Neutrophil (primary cell): ENCODE data around the gene CHKA.

Experiments used
- H3K27ac ChIP-seq: fragments of 200-600 bp; sonication (generic); 2 replicates; pipeline ENCODE4 v1.5.1; 2016; ENCODE audit warnings: mild to moderate bottlenecking, moderate library complexity
- H3K27me3 ChIP-seq: fragments of 200-600 bp; sonication (generic); 2 replicates; pipeline ENCODE4 v1.6.0; 2016; ENCODE audit warnings: mild to moderate bottlenecking
- H3K36me3 ChIP-seq: fragments of 200-600 bp; sonication (generic); 2 replicates; pipeline ENCODE4 v1.5.1; 2017
- H3K4me1 ChIP-seq, 2 experiments: fragments of 200-600 bp in 1 of 2; sonication (generic) in 1 of 2; 1 replicate in 1 of 2; 2 replicates in 1 of 2; pipeline versions ENCODE4 v1.5.1 to v1.6.1; 2013 to 2016; ENCODE audit warnings: low read depth in 1 of 2, low read length in 1 of 2, mild to moderate bottlenecking in 1 of 2, moderate library complexity in 1 of 2; ENCODE audit not compliant: control insufficient read depth in 1 of 2, insufficient read depth in 1 of 2
- H3K4me3 ChIP-seq, 2 experiments: fragments of 200-600 bp in 1 of 2; sonication (generic) in 1 of 2; 1 replicate in 1 of 2; 2 replicates in 1 of 2; pipeline ENCODE4 v1.5.1; 2013 to 2016; ENCODE audit warnings: low read depth in 1 of 2, low read length in 1 of 2, mild to moderate bottlenecking in 1 of 2, moderate library complexity in 1 of 2
- H3K9me3 ChIP-seq: fragments of 200-600 bp; sonication (generic); 2 replicates; pipeline ENCODE4 v1.5.1; 2016
- CTCF ChIP-seq: fragments of 200-600 bp; sonication (generic); IDR thresholded peaks from 2 replicates; pipeline ENCODE4 v1.5.1; 2016; ENCODE audit warnings: antibody characterized with exemption

The CHKA gene

DNA sequence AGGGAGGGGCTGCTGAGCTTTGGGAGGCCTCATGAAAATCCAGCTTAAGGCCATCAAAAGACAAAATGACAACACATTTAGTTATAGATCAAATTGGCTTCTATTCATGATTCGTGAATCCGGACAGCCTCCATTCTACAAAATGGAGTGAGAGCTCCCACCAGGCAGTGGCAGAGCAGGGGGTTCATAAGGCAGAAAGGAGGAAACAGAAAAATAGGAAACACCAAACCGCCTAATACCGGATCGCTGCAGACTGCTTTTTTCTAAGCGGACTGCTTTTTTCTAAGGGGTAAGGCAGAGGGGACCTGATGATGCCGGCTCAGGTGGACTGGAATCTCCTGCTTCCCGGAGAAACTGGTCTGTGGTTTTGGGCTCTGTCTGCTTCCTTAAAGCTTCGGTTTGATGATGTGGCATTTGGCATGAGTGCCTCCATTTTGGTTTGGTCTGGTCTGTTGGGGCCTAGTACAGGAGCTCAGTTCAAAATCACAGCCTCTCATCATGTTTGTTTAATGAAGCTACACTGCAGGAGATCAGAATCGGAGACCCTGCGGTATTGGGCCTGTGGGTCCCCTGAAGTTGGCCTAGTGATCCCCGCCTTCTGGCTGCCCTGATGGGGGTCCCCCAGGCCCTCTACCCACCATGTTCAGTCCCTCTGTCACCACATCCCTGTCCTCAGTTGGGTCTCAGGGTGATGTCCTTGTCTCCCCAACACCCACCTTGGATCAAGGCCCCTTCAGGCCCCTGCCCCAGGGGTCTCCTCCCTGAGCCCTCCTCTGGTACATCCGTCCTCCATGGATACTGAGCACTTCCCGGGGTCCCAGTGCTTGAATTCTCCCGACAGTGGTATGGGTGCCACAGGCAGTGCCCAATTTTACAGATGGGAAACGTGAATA lies 109.9 kb downstream of the CHKA start:
- peaks cover 19% of the 10 kb centered on the region for H3K36me3 ChIP-seq
- no peaks in the 10 kb centered on the region for H3K9me3 ChIP-seq
- H3K4me3 ChIP-seq = peak overlapping the region; percentile 74 to 78
- no peaks in the 10 kb centered on the region for H3K27me3 ChIP-seq
- no peak for TF ChIP-seq CTCF
- H3K27ac ChIP-seq = peak overlapping the region; percentile 95
- H3K4me1 ChIP-seq = peaks cover 65 to 68% of the 10 kb centered on the region in 2 experiments

DNA sequence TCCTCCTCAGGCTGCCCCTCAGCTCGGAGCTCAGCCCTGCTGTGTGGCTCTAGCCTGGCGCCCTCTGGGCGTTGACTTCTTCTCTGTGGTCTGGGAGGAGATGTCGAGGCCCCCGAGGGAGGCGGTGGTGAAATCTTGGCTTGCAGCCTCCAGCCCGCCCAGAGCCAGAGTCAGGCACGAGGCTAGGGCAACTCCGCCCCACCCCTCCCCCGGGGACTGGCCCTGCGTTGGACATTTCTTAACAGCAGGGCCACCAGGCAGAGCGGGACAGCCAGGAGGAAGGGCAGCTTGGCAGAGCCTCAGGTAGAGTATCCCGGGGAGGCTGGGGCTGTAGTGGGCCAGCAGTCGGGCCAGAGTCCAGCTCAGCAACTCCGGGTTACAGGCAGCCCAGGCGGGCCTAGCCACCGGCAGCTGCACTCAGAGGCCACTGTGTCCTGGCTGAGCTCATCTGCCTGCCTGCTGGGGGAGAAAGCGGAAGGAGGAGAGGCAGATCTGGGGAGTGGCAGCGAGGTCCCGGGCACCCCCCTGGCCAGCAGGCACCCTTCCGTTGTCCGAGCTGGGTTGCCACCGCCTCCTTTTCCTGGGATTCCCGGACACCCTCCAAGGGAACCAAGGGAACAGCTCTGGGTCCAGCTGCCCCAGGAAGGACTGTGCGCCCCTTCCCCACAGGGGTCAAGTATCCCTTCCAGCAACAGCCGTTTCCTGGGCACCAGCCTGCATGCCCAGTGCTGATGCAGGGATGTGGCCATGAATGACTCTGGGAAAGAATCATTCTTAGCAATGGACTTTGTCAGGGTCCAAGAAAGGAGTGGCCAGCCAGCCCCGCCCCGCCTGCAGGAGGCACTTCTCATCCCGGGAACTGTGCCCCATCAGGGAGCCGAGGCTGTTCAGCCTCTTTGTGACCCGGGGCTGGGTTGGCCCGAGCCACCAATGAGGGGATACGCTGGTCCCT lies 110.8 kb downstream of the CHKA start, which contains the start of gene ALDH3B1:
Gene ALDH3B1, plus strand, starts transcription at position 238 of the 952 bp plus-strand sequence. CDS start 4,971 bp downstream, outside the sequence.
- Histone ChIP-seq H3K27ac (peak within 1 kb of the TSS; percentile 95), H3K36me3 (peaks cover 10% of the 10 kb centered on the region), H3K27me3 (no peaks in the 10 kb centered on the region), H3K4me1 (peaks cover 65 to 70% of the 10 kb centered on the region in 2 experiments), H3K4me3 (peak within 1 kb of the TSS; percentile 74 to 78), H3K9me3 (no peaks in the 10 kb centered on the region)
- peak; percentile 38 for TF ChIP-seq CTCF

DNA sequence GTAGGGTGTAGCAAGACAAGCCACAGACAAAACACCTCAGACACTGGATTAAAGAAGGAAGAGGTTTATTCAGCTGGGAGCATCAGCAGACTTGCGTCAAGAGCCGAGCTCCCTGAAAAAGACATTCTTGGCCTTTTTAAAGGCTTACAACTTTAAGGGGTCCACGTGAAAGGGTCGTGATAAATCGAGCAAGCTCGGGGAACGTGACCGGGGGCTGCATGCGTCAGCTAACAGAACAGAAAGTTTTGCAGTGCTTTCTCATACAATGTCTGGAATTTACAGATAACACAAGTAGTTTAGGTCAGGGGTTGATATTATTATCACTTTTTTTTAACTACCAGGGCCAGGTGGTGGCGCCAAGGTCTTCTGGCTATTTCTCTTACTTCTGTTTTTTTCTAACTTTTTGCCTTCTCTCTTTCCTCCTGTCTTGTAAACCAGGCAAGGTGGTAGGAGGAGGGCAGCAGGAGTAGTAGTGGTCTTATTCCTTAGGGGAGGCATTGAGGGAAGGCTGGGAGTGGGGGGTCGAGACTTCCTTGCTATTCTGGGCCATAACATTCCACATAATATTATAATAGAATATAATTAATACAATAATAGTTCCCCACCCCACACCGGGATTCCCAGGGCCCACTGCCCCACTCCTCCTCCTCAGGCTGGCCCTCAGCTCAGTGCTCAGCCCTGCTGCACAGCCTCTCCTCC lies 111.6 kb downstream of the CHKA start:
- Histone ChIP-seq H3K36me3 (peaks cover 4% of the 10 kb centered on the region), H3K9me3 (no peaks in the 10 kb centered on the region), H3K27me3 (no peaks in the 10 kb centered on the region), H3K4me1 (peaks cover 65 to 68% of the 10 kb centered on the region in 2 experiments), H3K27ac (peak overlapping the region; percentile 95), H3K4me3 (peak overlapping the region; percentile 74 to 78)
- TF ChIP-seq CTCF = no peak

- no peak for TF ChIP-seq CTCF
- Histone ChIP-seq H3K36me3 (peaks cover 2% of the 10 kb centered on the region), H3K4me1 (peaks cover 62 to 66% of the 10 kb centered on the region in 2 experiments), H3K4me3 (no peak overlapping the region), H3K27me3 (no peaks in the 10 kb centered on the region), H3K9me3 (no peaks in the 10 kb centered on the region), H3K27ac (peak overlapping the region; percentile 95)
Observed at GRCh38 chr11:68008381-68009337, 112.5 kb downstream of the CHKA start.
